Tibial nerve (tissue), 3 donors: ENCODE measurements around the gene CLCNKA.
"Not testable (repeated sequence)": the region's sequence is repeated elsewhere in the genome, so short reads cannot be mapped to it uniquely, and the experiment has no call there.

Experiments
- POLR2A ChIP-seq, 2 donors: fragments of 450-650 bp; IDR thresholded peaks; one replicate each; pipeline ENCODE4 v1.6.1; 2017; ENCODE audit warnings: antibody characterized with exemption in 2 of 2, mild to moderate bottlenecking in 2 of 2, moderate library complexity in 2 of 2
- TF ChIP-seq, protein P1 (sequence below), 5 experiments: fragments of 200-600 bp in 3 of 5; fragments of 450-650 bp in 2 of 5; sonication (generic) in 3 of 5; IDR thresholded peaks; one replicate each; pipeline ENCODE4 v1.5.1; 2016 to 2019; ENCODE audit warnings: antibody characterized with exemption in 5 of 5, mild to moderate bottlenecking in 3 of 5, moderate library complexity in 2 of 5

GRCh38 chr1:16039871-16040270 is 18.0 kb downstream of the CLCNKA start:
- TF ChIP-seq, protein P1, sequence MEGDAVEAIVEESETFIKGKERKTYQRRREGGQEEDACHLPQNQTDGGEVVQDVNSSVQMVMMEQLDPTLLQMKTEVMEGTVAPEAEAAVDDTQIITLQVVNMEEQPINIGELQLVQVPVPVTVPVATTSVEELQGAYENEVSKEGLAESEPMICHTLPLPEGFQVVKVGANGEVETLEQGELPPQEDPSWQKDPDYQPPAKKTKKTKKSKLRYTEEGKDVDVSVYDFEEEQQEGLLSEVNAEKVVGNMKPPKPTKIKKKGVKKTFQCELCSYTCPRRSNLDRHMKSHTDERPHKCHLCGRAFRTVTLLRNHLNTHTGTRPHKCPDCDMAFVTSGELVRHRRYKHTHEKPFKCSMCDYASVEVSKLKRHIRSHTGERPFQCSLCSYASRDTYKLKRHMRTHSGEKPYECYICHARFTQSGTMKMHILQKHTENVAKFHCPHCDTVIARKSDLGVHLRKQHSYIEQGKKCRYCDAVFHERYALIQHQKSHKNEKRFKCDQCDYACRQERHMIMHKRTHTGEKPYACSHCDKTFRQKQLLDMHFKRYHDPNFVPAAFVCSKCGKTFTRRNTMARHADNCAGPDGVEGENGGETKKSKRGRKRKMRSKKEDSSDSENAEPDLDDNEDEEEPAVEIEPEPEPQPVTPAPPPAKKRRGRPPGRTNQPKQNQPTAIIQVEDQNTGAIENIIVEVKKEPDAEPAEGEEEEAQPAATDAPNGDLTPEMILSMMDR (IDR thresholded peaks at IDR 0.05): not testable (repeated sequence)
- not testable (repeated sequence) for TF ChIP-seq POLR2A (IDR thresholded peaks at IDR 0.05)
